HEK293 (cell line): ENCODE data around the gene FLT4.
A peak's percentile ranks its signal among the peaks of the same experiment; 100 is the strongest.

ENCODE experiments used
- CTCF ChIA-PET: fragments of 350-600 bp; formaldehyde crosslinking; extraction: SDS; loops from one replicate; lab custom pipeline; 2021; ENCODE audit warnings: antibody characterized with exemption; lab: Yijun Ruan, JAX
- POLR2A ChIA-PET: fragments of 300-600 bp; formaldehyde crosslinking; extraction: SDS; loops from one replicate; lab custom pipeline; 2020; ENCODE audit warnings: antibody characterized with exemption, inconsistent platforms; lab: Yijun Ruan, JAX
- H3K27ac ChIP-seq: fragments of 200-500 bp; sonication (Bioruptor generic); 2 replicates; pipeline ENCODE4 v1.5.1; 2014; ENCODE audit warnings: low read depth, low read length, control low read depth, inconsistent platforms; ENCODE audit errors: extremely low read depth
- H3K36me3 ChIP-seq, 2 experiments: fragments of 200-500 bp in 1 of 2; sonication (Bioruptor generic) in 1 of 2; 1 replicate in 1 of 2; 2 replicates in 1 of 2; pipeline ENCODE4 v1.5.1; 2014 to 2017; ENCODE audit warnings: inconsistent platforms in 2 of 2, low read length in 2 of 2; ENCODE audit not compliant: control insufficient read depth in 2 of 2, insufficient read depth in 1 of 2
- H3K4me1 ChIP-seq: fragments of 200-500 bp; sonication (Bioruptor generic); 2 replicates; pipeline ENCODE4 v1.5.1; 2014; ENCODE audit warnings: mild to moderate bottlenecking, low read length, inconsistent platforms; ENCODE audit not compliant: control insufficient read depth, insufficient read depth
- H3K4me3 ChIP-seq: 2 replicates; pipeline ENCODE4 v1.5.1; 2011; ENCODE audit warnings: low read depth, mild to moderate bottlenecking, control low read depth, low read length, moderate library complexity
- H3K9me3 ChIP-seq: fragments of 200-500 bp; sonication (Bioruptor generic); 2 replicates; pipeline ENCODE4 v1.5.1; 2014; ENCODE audit warnings: low read depth, low read length, inconsistent platforms; ENCODE audit not compliant: control insufficient read depth, insufficient read depth
- GLIS1 ChIP-seq: fragments of 450-650 bp; formaldehyde crosslinking; IDR thresholded peaks from 2 replicates; pipeline ENCODE4 v1.5.1; 2016; ENCODE audit warnings: missing biosample characterization, missing genetic modification characterization
- IKZF3 ChIP-seq: fragments of 450-650 bp; IDR thresholded peaks from 2 replicates; pipeline ENCODE4 v1.5.0; 2018; ENCODE audit warnings: missing biosample characterization, mild to moderate bottlenecking, missing genetic modification characterization, moderate library complexity
- KLF1 ChIP-seq: fragments of 450-650 bp; formaldehyde crosslinking; IDR thresholded peaks from 2 replicates; pipeline ENCODE4 v1.5.1; 2016; ENCODE audit warnings: missing biosample characterization, missing genetic modification characterization
- KLF8 ChIP-seq: fragments of 450-650 bp; formaldehyde crosslinking; IDR thresholded peaks from 2 replicates; pipeline ENCODE4 v1.5.1; 2016; ENCODE audit warnings: missing biosample characterization, missing genetic modification characterization
- SCRT2 ChIP-seq: fragments of 450-650 bp; formaldehyde crosslinking; IDR thresholded peaks from 2 replicates; pipeline ENCODE4 v1.5.1; 2016; ENCODE audit warnings: missing biosample characterization, missing genetic modification characterization
- SETDB1 ChIP-seq: IDR thresholded peaks from one replicate; pipeline ENCODE4 v1.6.1; 2017; ENCODE audit warnings: mild to moderate bottlenecking, low read length, moderate library complexity, mixed read lengths; ENCODE audit not compliant: insufficient read length
- ZBTB21 ChIP-seq: fragments of 450-650 bp; formaldehyde crosslinking; IDR thresholded peaks from 2 replicates; pipeline ENCODE4 v1.5.1; 2017; ENCODE audit warnings: missing biosample characterization, missing genetic modification characterization
- ZIC2 ChIP-seq: fragments of 450-650 bp; formaldehyde crosslinking; IDR thresholded peaks from 2 replicates; pipeline ENCODE4 v1.5.1; 2016; ENCODE audit warnings: missing biosample characterization, missing genetic modification characterization
- ZNF114 ChIP-seq: fragments of 450-650 bp; formaldehyde crosslinking; IDR thresholded peaks from 2 replicates; pipeline ENCODE4 v1.5.0; 2017; ENCODE audit warnings: missing biosample characterization, missing genetic modification characterization
- ZNF16 ChIP-seq: fragments of 450-650 bp; formaldehyde crosslinking; IDR thresholded peaks from 2 replicates; pipeline ENCODE4 v1.5.1; 2016; ENCODE audit warnings: low read depth, missing biosample characterization, missing genetic modification characterization
- ZNF19 ChIP-seq: fragments of 450-650 bp; formaldehyde crosslinking; IDR thresholded peaks from 2 replicates; pipeline ENCODE4; 2016; ENCODE audit warnings: missing biosample characterization, missing genetic modification characterization, low read depth
- ZNF211 ChIP-seq: fragments of 450-650 bp; formaldehyde crosslinking; IDR thresholded peaks from 2 replicates; pipeline ENCODE4 v1.5.1; 2016; ENCODE audit warnings: low read depth, missing biosample characterization, missing genetic modification characterization
- ZNF221 ChIP-seq: fragments of 450-650 bp; formaldehyde crosslinking; IDR thresholded peaks from 2 replicates; pipeline ENCODE4 v1.5.1; 2017; ENCODE audit warnings: missing biosample characterization, missing genetic modification characterization, borderline replicate concordance
- ZNF37A ChIP-seq: fragments of 450-650 bp; IDR thresholded peaks from 2 replicates; pipeline ENCODE4 v1.5.1; 2018; ENCODE audit warnings: missing biosample characterization, missing genetic modification characterization
- ZNF416 ChIP-seq: fragments of 450-650 bp; formaldehyde crosslinking; IDR thresholded peaks from 2 replicates; pipeline ENCODE4 v1.5.1; 2016; ENCODE audit warnings: missing biosample characterization, missing genetic modification characterization
- ZNF530 ChIP-seq: fragments of 450-650 bp; formaldehyde crosslinking; IDR thresholded peaks from 2 replicates; pipeline ENCODE4 v1.5.1; 2016; ENCODE audit warnings: low read depth, missing biosample characterization, missing genetic modification characterization
- ZNF560 ChIP-seq: fragments of 450-650 bp; formaldehyde crosslinking; IDR thresholded peaks from 2 replicates; pipeline ENCODE4 v1.5.1; 2017; ENCODE audit warnings: missing biosample characterization, missing genetic modification characterization, borderline replicate concordance
- ZNF621 ChIP-seq: fragments of 450-650 bp; formaldehyde crosslinking; IDR thresholded peaks from 2 replicates; pipeline ENCODE4 v1.5.1; 2017; ENCODE audit warnings: missing biosample characterization, missing genetic modification characterization
- ZNF624 ChIP-seq: fragments of 450-650 bp; formaldehyde crosslinking; IDR thresholded peaks from 2 replicates; pipeline ENCODE4 v1.5.1; 2017; ENCODE audit warnings: missing biosample characterization, missing genetic modification characterization
- ZNF658 ChIP-seq: fragments of 450-650 bp; formaldehyde crosslinking; IDR thresholded peaks from 2 replicates; pipeline ENCODE4; 2016; ENCODE audit warnings: missing biosample characterization, missing genetic modification characterization
- ZNF660 ChIP-seq: fragments of 450-650 bp; IDR thresholded peaks from 2 replicates; pipeline ENCODE4 v1.5.1; 2018; ENCODE audit warnings: missing biosample characterization, mild to moderate bottlenecking, missing genetic modification characterization
- ZSCAN30 ChIP-seq: fragments of 450-650 bp; IDR thresholded peaks from 2 replicates; pipeline ENCODE4 v1.5.1; 2018; ENCODE audit warnings: missing biosample characterization, mild to moderate bottlenecking, missing genetic modification characterization, moderate library complexity
- ZXDB ChIP-seq: fragments of 450-650 bp; formaldehyde crosslinking; IDR thresholded peaks from 2 replicates; pipeline ENCODE4 v1.5.1; 2016; ENCODE audit warnings: missing biosample characterization, missing genetic modification characterization
- TF ChIP-seq, protein P1 (sequence below): fragments of 450-650 bp; formaldehyde crosslinking; IDR thresholded peaks from 2 replicates; pipeline ENCODE4 v1.5.1; 2016; ENCODE audit warnings: missing biosample characterization, missing genetic modification characterization
- TF ChIP-seq, protein P2 (sequence below): fragments of 450-650 bp; formaldehyde crosslinking; IDR thresholded peaks from 2 replicates; pipeline ENCODE4 v1.5.1; 2016; ENCODE audit warnings: missing biosample characterization, missing genetic modification characterization

Gene FLT4

DNA sequence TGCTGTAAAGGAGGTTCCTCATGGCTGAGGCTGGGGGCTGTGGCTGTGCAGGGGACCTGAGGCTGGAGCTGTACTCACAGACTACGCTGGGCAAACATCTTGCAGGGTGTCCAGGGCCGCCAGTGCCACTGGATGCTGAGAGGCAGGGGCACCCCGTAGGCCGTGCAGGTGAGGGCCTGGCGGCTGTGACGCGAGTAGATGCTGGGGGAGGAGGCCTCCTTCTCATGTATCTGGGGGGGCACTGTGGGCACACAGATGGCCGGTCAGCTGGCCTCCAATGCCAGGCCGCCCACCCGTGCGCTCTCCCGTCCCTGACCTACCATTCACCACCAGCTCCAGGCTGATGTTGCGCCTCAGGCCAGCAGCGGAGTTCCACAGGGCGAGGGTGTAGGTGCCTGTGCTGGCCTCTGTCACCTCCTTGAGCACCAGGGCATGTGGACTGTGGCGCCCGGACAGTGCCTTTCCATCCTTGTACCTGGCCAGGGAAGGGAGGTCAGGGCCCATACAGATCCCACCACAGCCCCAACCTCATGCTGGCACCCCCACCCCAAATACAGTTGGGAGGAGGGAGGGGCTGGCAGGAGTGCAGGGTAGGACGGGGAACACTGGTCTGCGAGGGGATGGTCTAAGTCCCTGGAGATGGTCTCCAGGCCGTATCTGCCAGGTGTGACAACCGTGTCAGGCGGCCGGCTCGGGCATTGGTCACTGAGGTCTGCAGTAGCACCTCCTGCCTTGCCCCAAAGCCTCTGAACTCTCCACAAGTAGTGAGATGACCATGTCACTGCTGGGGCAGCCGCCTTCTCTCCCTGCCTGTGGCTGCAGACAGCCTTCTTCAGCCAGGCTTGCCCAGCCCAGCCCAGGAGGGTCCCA, 23.4 kb downstream of the FLT4 start:
- ChIA-PET CTCF (interaction anchor here (0.8 kb wide), 1 partner anchor 311 kb away, joined by 5 read pairs; no protein-coding TSS in a partner anchor), POLR2A (no interaction called here)
- no peak overlapping the region for H3K27ac ChIP-seq
- no peaks in the 10 kb centered on the region for H3K9me3 ChIP-seq
- H3K36me3 ChIP-seq, result no peaks in the 10 kb centered on the region
- H3K4me1 ChIP-seq, result no peaks in the 10 kb centered on the region
- no peak overlapping the region for H3K4me3 ChIP-seq
- TF ChIP-seq ZNF221 (tag by site-specific recombination) (no peak), ZNF416 (tag by site-specific recombination) (no peak), IKZF3 (no peak), ZNF658 (tag by site-specific recombination) (no peak), ZNF211 (tag by site-specific recombination) (no peak), ZBTB21 (tag by site-specific recombination) (no peak), KLF8 (tag by site-specific recombination) (no peak), KLF1 (no peak), ZSCAN30 (tag by site-specific recombination) (no peak), SETDB1 (no peak), ZNF660 (tag by site-specific recombination) (no peak), ZXDB (tag by site-specific recombination) (no peak), ZNF114 (tag by site-specific recombination) (no peak), ZNF624 (tag by site-specific recombination) (no peak), ZNF37A (tag by site-specific recombination) (no peak), ZNF560 (tag by site-specific recombination) (no peak)
- TF ChIP-seq, protein P1, sequence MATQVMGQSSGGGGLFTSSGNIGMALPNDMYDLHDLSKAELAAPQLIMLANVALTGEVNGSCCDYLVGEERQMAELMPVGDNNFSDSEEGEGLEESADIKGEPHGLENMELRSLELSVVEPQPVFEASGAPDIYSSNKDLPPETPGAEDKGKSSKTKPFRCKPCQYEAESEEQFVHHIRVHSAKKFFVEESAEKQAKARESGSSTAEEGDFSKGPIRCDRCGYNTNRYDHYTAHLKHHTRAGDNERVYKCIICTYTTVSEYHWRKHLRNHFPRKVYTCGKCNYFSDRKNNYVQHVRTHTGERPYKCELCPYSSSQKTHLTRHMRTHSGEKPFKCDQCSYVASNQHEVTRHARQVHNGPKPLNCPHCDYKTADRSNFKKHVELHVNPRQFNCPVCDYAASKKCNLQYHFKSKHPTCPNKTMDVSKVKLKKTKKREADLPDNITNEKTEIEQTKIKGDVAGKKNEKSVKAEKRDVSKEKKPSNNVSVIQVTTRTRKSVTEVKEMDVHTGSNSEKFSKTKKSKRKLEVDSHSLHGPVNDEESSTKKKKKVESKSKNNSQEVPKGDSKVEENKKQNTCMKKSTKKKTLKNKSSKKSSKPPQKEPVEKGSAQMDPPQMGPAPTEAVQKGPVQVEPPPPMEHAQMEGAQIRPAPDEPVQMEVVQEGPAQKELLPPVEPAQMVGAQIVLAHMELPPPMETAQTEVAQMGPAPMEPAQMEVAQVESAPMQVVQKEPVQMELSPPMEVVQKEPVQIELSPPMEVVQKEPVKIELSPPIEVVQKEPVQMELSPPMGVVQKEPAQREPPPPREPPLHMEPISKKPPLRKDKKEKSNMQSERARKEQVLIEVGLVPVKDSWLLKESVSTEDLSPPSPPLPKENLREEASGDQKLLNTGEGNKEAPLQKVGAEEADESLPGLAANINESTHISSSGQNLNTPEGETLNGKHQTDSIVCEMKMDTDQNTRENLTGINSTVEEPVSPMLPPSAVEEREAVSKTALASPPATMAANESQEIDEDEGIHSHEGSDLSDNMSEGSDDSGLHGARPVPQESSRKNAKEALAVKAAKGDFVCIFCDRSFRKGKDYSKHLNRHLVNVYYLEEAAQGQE (tag by site-specific recombination), result no peak

DNA sequence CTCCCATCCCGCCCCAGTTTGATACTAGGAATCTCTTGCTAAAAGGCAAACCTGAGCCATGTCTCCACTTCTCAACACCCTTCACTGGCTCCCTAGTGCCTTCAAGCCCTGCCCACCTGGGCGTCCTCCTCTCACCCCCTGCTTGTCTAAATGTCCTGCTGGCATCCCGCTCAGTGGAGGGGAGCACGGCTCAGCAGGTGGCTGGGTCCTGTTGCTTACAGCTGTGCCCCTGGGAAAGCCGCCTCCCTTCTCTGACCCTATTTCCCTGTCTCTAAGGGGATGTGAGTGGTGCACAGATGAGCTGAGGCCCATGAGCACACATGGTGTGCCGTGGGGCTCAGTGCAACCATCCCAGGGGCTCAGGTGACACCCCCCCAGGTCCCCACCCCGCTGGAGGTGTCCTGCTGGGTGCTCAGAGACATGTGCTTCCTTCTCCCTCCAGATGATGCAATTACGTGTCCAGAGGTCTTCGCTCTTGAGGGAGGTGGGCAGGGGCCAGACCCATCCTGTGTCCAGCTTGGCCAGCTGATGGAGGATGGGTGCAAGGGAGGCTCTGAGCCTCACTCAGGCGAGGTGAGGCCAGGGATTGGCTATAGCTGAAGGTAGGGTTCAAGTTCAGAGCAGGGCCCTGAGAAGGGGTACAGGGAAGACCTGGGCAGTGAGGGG, 24.1 kb downstream of the FLT4 start:
- TF ChIP-seq ZNF621 (tag by site-specific recombination) (no peak), ZIC2 (tag by site-specific recombination) (peak; percentile 89), ZNF530 (tag by site-specific recombination) (no peak), GLIS1 (tag by site-specific recombination) (peak; percentile 5; the same call in 1 of the 2 replicates), ZNF19 (tag by site-specific recombination) (no peak), ZNF16 (tag by site-specific recombination) (peak; percentile 67), SCRT2 (tag by site-specific recombination) (peak; percentile 71; the same call in 1 of the 2 replicates)
- TF ChIP-seq, protein P2, sequence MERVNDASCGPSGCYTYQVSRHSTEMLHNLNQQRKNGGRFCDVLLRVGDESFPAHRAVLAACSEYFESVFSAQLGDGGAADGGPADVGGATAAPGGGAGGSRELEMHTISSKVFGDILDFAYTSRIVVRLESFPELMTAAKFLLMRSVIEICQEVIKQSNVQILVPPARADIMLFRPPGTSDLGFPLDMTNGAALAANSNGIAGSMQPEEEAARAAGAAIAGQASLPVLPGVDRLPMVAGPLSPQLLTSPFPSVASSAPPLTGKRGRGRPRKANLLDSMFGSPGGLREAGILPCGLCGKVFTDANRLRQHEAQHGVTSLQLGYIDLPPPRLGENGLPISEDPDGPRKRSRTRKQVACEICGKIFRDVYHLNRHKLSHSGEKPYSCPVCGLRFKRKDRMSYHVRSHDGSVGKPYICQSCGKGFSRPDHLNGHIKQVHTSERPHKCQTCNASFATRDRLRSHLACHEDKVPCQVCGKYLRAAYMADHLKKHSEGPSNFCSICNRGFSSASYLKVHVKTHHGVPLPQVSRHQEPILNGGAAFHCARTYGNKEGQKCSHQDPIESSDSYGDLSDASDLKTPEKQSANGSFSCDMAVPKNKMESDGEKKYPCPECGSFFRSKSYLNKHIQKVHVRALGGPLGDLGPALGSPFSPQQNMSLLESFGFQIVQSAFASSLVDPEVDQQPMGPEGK, result 0 out of 2 replicates have a peak, but pooled peaks have one; percentile 15
- TF ChIP-seq, all 188 proteins: peak for 5
- H3K4me3 ChIP-seq, result no peak overlapping the region
- POLR2A ChIA-PET, result no interaction called here
- peaks cover 0 to 3% of the 10 kb centered on the region in 2 experiments; a peak in 1 of 3 replicates for H3K36me3 ChIP-seq
- no peaks in the 10 kb centered on the region for H3K9me3 ChIP-seq
- no peaks in the 10 kb centered on the region for H3K4me1 ChIP-seq
- H3K27ac ChIP-seq, result no peak overlapping the region
- CTCF ChIA-PET, result interaction anchor here (0.8 to 1.7 kb wide), 3 partner anchors 11 to 310 kb away, joined by 3 to 5 read pairs (median 4); no protein-coding TSS in a partner anchor
